Measurements from ENCODE around the gene RPLP2. TPM values are rescaled to one million over a fixed set of nuclear protein-coding genes. Genes with fewer than 3 reads are reported as not detected.

Gene RPLP2
- total and polyA plus RNA-seq, 2 donors (not counting 1 experiment from before 2014, with no cell fraction given) = 525 to 3,947 TPM

GRCh38 chr11:819943-820649 is 10.3 kb downstream of the RPLP2 start:
- peak; percentile 95 for DNase-seq
- TF ChIP-seq EZH2 (IDR thresholded peaks at IDR 0.05; ENCODE audit: borderline replicate concordance, insufficient read depth, low read depth, low read length, poor library complexity, severe bottlenecking) = no peak
- no peak for TF ChIP-seq CTCF (IDR thresholded peaks at IDR 0.05)
- Histone ChIP-seq H3K9ac (ENCODE audit: low read length) (peak overlapping the region; percentile 91), H3K4me3 (ENCODE audit: control extremely low read depth in 1 of 5, extremely low read depth in 1 of 5, insufficient read depth in 1 of 5, low read depth in 2 of 5, low read length in 4 of 5) (peak overlapping the region; percentile 37 to 82 (median 73)), H3K27ac (ENCODE audit: low read length in 2 of 2) (peak overlapping the region; percentile 68 to 91), H3K79me2 (ENCODE audit: control insufficient read depth, insufficient read depth, low read length) (peaks cover 24% of the 10 kb centered on the region), H4K20me1 (ENCODE audit: control insufficient read depth, insufficient read depth, low read length, poor library complexity, severe bottlenecking) (peaks cover 50% of the 10 kb centered on the region), H3K4me1 (ENCODE audit: control insufficient read depth in 2 of 2, insufficient read depth in 2 of 2, low read length in 2 of 2) (peaks cover 16 to 26% of the 10 kb centered on the region in 2 donors), H3K36me3 (replicated peaks in 1 of 2; ENCODE audit: control extremely low read depth in 1 of 2, control insufficient read depth in 1 of 2, extremely low read depth in 1 of 2, insufficient read depth in 2 of 2, low read length in 1 of 2) (peaks cover 0 to 28% of the 10 kb centered on the region in 2 experiments), H3K4me2 (replicated peaks; ENCODE audit: low read depth, low read length, poor library complexity, severe bottlenecking) (peak overlapping the region; percentile 90), H3K9me3 (ENCODE audit: control extremely low read depth in 1 of 3, control insufficient read depth in 2 of 3, insufficient read depth in 1 of 3, low read length in 2 of 3) (no peaks in the 10 kb centered on the region), H2AFZ (ENCODE audit: insufficient read depth, low read depth, low read length, poor library complexity, severe bottlenecking) (peak overlapping the region; percentile 87), H3K27me3 (replicated peaks in 1 of 4; ENCODE audit: control extremely low read depth in 1 of 4, control insufficient read depth in 3 of 4, insufficient read depth in 4 of 4, low read length in 3 of 4) (no peaks in the 10 kb centered on the region)
- no peaks in the 10 kb centered on the region for H3K9me3 Mint-ChIP-seq (ENCODE audit: insufficient read depth)
- intact Hi-C loops (cut with micrococcal nuclease) = loop anchor here (1.0 kb wide), 5 partner anchors 10 to 22 kb away; partner anchors contain the start of genes PIDD1, POLR2L, RPLP2 and SLC25A22
- H3K4me1 Mint-ChIP-seq = peaks cover 20% of the 10 kb centered on the region
- ATAC-seq (ENCODE audit: low read depth) = peak; percentile 73
- H3K27me3 Mint-ChIP-seq = no peaks in the 10 kb centered on the region
- POLR2A ChIA-PET = interaction anchor here (0.7 to 3.7 kb wide), 9 partner anchors 10 to 314 kb away, joined by 3 to 57 read pairs (median 8); partner anchors contain the start of genes CD151, CRACR2B, HRAS and LRRC56
- 4% methylated on average over 47 of the region's 47 CpGs for WGBS (ENCODE audit: insufficient coverage)
- peak overlapping the region; percentile 91 for H3K27ac Mint-ChIP-seq
- peak overlapping the region; percentile 92 for H3K4me3 Mint-ChIP-seq
- CTCF ChIA-PET = interaction anchor here (0.9 to 2.8 kb wide), 5 partner anchors 9 to 244 kb away, joined by 3 to 14 read pairs (median 3); partner anchors contain the start of genes RPLP2 and TSPAN4
